Right ventricle myocardium superior (tissue), 1 donor: ENCODE measurements around the gene AHNAK. TPM values are rescaled to one million over a fixed set of nuclear protein-coding genes. Genes with fewer than 3 reads are reported as not detected.

ENCODE experiments used
- ATAC-seq: fragments of 200-7000 bp; cut with Tn5 transposase; one replicate; pipeline ENCODE4 v1.9.1; 2020; ENCODE audit warnings: mild to moderate bottlenecking; ENCODE audit not compliant: poor library complexity
- DNase-seq: peaks from one replicate; pipeline ENCODE4 v3.0.0-alpha.2; 2020
- intact Hi-C: fragments of 100-400 bp; cut with DNase I; formaldehyde crosslinking; loops from one replicate; pipeline ENCODE4 v1.11.2; 2022
- total RNA-seq: library from RNA; stranded (reverse); fragmentation: NEBNext Ultra II Directional; extraction: Animal tissue kit (Norgen Biotek cat#: 25700); gene quantifications from one replicate; pipeline ENCODE4 v1.2.1, GENCODE V29; 2021
- donor health status: DM: no; HTN: yes; CAD: no; lungs with severe emphysema.

The AHNAK gene
- total RNA-seq, 1 donor from 2014 or later = 318 TPM

- ATAC-seq (no peak), DNase-seq (no peak)
- intact Hi-C loops = no loop called here
These were observed 54.9 kb downstream of the AHNAK start for GRCh38 chr11:62491571-62492329.

DNA sequence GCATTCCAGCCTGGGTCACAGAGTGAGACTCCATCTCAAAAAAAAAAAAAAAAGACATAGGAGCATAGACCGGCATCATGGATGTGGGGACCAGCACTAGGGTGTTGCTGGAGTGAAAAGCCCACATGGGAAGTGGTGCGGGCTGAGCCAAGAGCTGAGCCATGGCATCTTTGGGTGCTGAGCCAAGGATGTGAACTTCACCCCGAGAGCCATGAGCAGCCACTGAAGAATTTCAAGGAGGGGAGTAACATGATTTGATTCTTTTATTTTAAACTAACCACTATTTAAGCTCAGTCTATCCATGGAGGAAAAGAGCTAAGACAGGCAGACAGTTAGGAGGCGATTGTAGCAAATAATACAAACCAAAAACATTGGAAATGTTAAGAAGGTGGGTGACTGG lies 57.4 kb downstream of the AHNAK start:
- intact Hi-C loops = no loop called here
- no peak for ATAC-seq
- no peak for DNase-seq

DNA sequence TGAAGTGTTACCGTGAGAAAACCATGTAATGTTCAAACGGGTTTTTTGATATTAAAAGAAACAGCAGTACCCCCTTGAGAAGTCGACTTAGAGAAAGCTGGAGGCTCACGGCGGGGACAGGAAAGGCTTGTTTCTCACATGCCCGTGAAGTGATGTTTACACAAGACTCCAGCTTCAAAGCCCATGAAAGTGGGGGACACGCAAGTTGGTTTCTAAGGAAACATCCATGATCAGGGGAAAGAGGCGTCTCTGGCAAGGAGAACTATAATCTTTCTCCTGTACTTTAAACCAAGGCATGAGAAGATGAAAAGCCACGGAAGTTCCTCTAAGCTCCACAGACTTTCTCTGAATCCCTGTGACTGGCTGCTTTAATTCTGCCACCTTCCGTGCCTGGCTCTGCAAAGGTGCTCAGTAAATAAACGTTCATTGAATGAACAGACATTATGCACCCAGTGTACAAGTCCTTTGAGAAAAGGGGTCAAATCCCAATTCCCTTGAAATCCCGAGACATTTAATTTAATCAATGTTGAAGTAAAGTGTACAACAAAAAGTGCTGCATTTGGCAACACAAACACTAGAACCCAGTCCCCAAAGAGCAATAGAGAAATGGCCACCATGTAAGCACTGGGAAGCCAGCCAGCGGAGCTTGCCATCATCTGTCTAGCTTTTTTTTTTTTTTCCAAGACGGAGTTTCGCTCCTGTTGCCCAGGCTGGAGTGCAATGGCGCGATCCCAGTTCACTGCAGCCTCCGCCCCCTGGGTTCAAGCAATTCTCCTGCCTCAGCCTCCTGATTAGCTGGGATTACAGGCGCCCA lies 58.7 kb downstream of the AHNAK start:
- ATAC-seq (no peak), DNase-seq (no peak)
- intact Hi-C loops = no loop called here

DNA sequence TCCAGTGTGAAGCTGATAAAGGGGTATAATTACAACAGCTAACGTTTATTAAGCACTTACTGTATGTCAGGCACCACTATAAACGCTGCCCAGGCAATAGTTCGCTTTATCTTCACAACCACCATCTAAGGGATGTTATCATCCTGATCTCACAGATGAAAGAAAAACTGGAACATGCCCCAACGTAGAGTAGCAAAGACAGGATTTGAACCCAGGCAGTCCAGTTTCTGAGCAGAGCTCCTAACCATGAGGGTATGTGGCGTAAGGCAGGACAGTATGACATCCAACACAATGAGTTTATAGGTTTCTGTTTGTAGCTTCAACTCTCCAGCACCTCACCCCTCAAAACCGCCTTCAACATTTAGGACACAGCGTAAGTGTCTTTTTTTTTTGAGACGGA lies 59.5 kb downstream of the AHNAK start:
- intact Hi-C loops = no loop called here
- ATAC-seq = no peak
- no peak for DNase-seq

DNA sequence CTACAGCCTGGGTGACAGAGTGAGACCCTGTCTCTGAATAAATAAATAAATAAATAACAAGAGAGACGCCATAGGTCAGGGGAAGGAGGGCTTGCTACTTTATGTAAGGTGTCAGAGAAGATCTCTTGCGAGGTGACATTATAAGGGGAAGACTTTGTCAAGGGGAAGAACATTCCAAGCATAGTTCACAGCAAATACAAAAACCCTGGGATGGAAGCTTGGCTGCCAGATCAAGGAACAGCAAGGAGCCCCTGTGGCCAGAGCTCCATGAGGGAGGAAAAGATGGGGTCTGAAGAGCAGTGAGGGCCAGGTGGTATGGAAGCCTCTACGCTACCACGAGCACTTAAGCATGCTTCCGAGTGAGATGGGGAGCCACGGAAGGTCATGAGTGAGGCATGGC lies 62.3 kb downstream of the AHNAK start:
- no peak for ATAC-seq
- intact Hi-C loops = no loop called here
- no peak for DNase-seq

DNA sequence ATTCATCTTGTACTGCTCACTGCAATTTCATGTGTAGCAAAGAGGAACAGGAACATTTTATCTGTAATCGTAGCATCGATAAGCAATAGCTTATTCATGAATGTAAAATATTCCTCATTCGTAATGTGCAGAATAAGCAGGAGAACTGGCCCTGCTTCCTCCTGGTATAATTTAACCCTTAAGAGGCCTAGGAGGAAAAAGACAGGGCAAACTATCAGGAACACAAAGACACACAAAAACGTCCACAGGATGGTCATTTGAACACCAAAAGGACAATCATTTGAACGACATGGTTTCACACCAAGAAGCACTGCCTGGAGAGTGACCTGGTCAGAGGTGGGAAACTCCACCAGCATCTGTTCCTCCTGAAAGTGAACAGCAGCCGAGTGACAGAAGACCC lies 63.9 kb downstream of the AHNAK start:
- DNase-seq (no peak), ATAC-seq (no peak)
- intact Hi-C loops = no loop called here

DNA sequence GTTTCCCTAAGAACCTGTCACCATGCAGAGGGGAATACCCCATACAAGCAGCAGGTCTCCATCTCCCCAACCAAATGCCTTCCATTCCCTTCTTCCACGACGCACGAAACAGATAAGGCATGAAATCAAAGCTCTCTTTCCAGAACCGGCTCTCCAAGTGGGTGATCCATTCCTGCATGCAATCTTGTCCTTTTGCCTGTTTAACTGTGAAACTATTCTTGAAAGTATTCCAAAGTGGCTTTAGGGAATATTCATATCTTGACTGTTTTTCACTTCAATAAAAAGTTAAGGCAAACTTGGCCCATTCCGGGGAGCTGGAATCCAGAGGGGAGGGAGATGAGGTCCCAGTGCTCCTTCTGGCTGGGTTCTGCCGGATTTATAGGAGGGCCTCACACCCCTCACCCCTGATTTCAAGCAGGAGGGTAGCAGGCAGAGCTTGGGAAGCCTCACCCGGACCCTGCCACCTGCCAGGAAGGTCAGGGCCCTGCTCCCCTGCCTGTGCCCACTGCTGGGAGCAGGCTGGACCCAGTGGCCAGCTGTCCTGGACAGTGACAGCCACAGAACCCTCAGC lies 66.9 kb downstream of the AHNAK start:
- DNase-seq (no peak), ATAC-seq (peak; percentile 45)
- intact Hi-C loops = no loop called here

GRCh38 chr11:62477927-62478326 lies 68.7 kb downstream of the AHNAK start:
- DNase-seq = no peak
- ATAC-seq = no peak
- intact Hi-C loops = no loop called here

GRCh38 chr11:62472063-62472884 lies 74.3 kb downstream of the AHNAK start:
- ATAC-seq = no peak
- intact Hi-C loops = no loop called here
- no peak for DNase-seq

DNA sequence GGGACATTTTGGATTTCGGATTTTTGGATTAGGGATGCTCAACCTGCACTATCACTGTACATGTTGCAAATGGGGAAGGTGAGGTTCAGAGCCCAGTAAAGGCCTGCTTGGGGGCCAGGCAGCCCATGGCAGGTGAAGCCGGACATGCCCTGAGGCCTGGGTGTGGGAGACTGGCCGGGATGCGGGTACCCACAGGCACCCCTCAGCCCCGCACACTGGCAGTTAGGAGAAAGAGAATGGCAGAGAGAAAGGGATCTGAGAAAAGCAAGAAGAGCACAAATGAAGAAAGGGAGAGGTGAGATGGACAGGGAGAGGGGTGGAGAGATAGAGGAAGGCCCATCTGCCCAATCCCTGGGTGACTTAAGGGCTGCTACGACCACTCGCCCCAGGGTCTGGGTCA lies 75.0 kb downstream of the AHNAK start:
- no peak for ATAC-seq
- DNase-seq = no peak
- intact Hi-C loops = no loop called here

DNA sequence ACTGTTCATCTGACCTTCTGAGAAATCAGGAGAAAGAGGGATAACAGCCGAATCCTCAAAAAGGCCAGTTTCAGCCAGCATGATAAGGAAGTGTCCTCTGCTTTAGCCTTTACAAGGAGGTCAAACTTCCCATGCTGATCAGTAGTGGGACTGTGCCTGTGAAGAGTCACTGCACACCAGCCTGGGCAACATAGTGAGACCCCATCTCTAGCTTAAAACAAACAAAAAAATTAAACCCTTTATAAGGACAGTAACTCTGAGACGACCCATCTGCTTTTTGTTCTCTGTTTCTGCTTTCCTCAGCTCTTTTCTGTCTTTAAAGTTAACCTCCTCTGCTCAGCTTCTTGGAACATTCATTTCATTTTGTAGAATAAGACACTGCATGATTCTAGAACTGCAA lies 78.0 kb downstream of the AHNAK start:
- no peak for ATAC-seq
- no peak for DNase-seq
- intact Hi-C loops = no loop called here

GRCh38 chr11:62466444-62466843 lies 80.2 kb downstream of the AHNAK start:
- DNase-seq (no peak), ATAC-seq (no peak)
- intact Hi-C loops = no loop called here

DNA sequence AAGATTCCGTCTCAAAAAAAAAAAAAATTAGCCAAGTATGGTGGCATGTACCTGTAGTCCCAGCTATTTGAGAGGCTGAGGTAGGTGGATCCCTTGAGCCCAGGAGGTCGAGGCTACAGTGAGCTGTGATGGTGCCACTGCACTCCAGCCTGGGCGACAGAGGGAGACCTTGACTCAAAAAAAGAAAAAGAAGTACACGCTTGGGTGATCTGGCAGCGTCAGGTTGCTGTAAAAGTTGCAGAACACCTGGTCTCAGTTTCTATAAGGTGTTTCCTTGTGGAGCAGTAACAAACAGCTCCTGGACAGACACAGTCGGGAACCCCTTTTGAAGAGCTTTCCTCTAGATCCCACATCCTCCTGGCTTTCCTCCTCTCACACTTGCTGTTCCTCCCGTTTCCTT lies 82.0 kb downstream of the AHNAK start:
- ATAC-seq (no peak), DNase-seq (no peak)
- intact Hi-C loops = no loop called here

- ATAC-seq = no peak
- no peak for DNase-seq
- intact Hi-C loops = no loop called here
These were observed 83.5 kb downstream of the AHNAK start for GRCh38 chr11:62463121-62463542.

DNA sequence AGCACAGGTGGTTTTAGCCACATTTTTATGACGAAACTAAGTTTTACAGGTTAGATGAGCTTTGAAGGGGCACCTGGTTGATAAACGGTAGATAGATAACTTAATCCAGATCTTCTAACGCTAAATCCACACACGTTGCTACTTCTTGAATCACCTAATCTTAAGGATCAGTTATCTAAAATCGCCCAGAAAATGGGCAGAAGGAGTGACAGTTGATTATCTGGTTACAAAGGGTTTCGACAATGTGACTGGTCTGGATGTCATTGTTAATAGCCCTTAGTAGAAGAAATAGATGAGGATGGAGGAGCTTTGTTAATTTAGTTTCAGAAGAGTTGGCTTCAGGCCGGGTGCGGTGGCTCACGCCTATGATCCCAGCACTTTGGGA lies 84.1 kb downstream of the AHNAK start:
- intact Hi-C loops = no loop called here
- ATAC-seq (no peak), DNase-seq (no peak)

- intact Hi-C loops = no loop called here
- ATAC-seq (no peak), DNase-seq (no peak)
These were observed 84.7 kb downstream of the AHNAK start for GRCh38 chr11:62461740-62462507.

DNA sequence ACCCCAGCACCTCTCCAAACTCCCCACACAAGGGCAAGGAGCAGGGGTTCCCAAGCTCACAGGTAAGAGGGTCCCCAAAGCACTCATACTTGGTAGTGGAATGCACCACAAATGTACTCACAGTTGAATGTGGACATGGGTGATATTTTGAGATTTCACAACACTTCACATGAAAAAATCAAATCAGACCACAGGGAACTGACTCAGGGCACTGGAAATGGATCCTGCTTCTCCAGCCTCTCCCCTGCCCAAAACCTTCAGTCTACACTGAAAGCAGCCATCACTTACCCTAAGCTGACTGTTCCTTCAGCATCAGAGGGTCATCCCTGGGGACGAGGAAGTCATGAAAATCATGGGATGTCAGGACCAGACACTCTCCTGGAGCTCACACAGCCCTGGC lies 87.5 kb downstream of the AHNAK start:
- DNase-seq = no peak
- intact Hi-C loops = no loop called here
- ATAC-seq = no peak

DNA sequence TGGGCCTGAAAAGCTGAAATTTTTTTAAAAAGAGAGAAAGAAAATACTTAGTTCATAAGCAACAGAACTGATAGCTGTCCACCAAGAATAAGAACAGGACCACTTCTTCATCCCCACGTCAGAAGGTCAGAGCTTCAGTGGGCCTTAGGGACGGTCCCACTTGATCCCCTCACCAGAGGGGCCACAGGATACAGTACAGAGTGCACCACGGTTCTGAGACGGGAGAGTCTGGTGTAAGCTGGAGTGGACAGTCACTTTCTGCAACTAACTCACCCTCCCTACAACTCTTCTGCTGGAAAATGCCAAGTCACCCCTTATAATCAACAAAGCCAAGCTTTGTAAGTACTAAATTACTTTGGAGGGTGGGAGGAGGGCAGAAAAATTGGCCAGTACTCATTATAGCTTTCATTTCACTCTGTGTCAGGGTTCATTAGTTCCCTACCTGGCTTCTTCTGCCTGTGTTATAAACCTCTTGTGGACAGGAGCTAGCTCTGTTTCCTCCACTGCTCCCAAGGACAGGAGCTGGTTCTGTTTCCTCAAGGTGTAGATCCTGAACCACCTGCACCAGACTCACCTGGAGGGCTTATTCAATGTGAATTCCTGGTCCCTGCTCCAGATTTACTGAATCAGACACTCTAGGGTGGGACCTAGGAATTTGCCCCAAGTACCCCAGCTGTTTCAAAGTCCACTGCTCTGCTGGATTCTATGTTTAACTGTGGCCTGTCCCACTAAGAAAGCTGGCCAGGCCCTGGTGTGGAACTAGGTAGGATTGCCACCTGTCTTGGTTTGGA lies 88.2 kb downstream of the AHNAK start:
- intact Hi-C loops = no loop called here
- no peak for ATAC-seq
- DNase-seq = no peak
